ENCODE data around the gene C11orf68.

The C11orf68 gene

DNA sequence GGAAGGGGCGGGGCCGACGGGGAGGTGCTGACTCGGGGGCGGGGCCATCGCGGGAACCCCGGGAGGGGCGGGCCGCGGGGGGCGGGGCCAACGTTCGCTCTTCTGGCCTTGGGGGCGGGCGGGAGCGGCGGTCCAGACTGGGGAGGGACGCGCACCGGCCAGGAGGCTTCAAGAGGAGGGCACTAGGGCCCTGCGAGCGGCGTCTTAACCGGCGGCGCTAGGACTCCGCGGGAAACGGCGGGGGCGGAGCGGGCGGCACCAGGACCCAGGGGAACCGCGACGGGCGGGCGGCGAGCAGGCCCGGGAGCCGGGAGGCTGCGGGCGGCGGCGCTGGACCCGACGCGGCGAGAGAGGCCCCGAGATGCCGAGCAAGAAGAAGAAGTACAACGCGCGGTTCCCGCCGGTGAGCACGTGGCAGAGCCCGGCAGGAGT is 295 bp upstream of the C11orf68 start, which contains the start of gene DRAP1:
Gene DRAP1 (plus strand): TSS at position 286 of the 432 bp plus-strand sequence. CDS start 76 bp downstream, at position 362.
- TF ChIP-seq, protein P1, sequence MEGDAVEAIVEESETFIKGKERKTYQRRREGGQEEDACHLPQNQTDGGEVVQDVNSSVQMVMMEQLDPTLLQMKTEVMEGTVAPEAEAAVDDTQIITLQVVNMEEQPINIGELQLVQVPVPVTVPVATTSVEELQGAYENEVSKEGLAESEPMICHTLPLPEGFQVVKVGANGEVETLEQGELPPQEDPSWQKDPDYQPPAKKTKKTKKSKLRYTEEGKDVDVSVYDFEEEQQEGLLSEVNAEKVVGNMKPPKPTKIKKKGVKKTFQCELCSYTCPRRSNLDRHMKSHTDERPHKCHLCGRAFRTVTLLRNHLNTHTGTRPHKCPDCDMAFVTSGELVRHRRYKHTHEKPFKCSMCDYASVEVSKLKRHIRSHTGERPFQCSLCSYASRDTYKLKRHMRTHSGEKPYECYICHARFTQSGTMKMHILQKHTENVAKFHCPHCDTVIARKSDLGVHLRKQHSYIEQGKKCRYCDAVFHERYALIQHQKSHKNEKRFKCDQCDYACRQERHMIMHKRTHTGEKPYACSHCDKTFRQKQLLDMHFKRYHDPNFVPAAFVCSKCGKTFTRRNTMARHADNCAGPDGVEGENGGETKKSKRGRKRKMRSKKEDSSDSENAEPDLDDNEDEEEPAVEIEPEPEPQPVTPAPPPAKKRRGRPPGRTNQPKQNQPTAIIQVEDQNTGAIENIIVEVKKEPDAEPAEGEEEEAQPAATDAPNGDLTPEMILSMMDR (IDR thresholded peaks at IDR 0.05; ENCODE audit: extremely low read depth, missing control alignments), result no peak
- peak; percentile 100 for DNase-seq (ENCODE audit: low spot score)

DNA sequence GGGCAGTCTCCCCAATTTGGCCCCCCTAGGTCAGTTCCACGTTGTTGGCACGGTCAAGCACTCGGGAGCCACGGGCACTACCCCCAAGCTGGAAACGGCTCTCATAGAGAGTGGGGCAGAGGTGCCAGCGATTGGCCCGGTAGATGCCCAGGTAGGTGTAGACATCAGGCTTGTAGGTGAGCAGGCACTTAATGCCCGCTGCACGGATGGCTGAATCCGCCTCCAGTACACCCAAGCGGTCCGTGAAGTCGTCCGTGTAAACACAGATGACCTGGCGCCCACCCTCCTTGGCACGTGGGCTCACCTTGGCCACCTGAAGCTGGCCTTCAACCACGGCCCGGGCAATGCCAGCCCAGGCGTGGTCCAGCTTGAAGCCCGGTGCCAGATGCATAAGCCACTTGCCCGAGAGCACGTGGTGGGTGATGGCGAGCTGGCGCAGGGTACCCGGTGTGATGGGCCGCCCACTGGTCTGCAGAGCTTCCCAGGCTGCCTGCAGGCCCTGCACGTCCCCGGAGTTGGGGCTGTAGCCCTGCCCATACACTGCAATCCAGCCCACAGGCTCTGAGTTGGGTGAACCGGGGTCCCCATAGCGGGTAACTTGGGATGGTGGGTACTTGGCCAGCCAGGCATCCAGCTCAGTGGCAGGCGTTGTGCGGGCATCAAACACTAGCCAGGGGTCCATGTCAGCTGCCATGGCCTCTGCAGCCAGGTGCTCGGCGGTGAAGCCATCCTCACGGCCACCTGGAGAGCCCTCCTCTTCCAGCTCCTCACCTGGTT is 1.2 kb downstream of the C11orf68 start:
- DNase-seq (ENCODE audit: low spot score), result no peak
- TF ChIP-seq, protein P1 (IDR thresholded peaks at IDR 0.05; ENCODE audit: extremely low read depth, missing control alignments), result no peak

DNA sequence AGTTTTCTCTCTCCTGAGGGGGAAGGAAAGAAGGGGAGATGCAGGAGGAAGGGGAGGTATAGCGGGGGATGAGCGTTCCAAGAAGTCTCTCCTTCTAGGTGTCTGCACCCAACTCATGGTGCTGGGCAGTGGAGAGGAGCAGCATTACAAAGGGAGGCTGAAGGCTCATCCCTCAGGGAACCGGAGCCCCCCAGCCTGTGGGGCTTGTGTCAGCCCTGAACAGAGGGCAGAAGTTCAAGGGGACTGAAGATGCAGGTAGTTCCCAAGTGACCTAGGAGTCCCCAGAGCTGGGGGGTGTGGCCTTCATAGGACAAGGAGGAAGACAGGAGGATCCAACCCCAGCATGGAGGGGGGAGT is 1.8 kb downstream of the C11orf68 start:
- DNase-seq (ENCODE audit: low spot score), result no peak
- TF ChIP-seq, protein P1 (IDR thresholded peaks at IDR 0.05; ENCODE audit: extremely low read depth, missing control alignments), result no peak

DNA sequence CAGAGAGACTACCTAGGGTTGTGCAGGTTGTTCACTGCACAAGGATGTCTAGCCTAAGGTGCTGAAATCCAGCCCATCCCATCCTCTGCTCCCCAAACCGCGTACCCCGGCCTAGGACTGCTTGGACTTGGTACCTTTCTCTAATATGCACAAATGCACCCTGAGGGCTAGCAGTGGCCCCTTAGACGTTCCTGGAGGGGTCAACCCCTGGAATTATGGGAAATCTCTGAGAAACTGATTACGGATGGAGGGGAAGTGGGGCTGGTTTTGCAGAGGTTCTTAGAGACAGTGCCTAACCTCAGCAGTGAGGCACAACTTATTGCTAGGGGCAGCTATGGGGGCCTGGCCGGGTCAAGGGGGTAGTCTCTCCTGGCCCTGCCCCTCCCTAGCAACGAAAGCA is 2.5 kb downstream of the C11orf68 start:
- TF ChIP-seq, protein P1 (IDR thresholded peaks at IDR 0.05; ENCODE audit: extremely low read depth, missing control alignments), result no peak
- DNase-seq (ENCODE audit: low spot score), result no peak

DNA sequence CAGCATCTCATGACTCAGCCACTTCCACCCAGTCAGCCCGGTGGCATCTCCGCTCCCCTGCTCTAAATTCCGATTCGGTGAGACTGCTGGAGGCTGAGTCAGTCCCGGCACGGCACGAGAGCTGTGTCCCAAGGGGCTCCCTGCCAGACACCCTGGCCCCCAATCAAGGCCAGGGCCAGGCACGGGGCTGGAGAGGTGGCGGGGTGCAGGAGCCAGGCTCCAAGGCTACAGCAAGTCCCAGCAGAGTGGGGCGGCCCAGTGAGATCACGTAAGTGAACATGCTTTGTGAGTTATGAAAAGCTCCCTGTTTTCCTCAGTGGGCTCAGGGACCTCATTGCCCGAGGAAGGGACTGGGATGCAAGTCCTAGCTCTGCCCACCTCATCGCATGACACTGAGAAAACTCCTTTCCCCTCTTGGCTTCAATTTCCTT is 3.0 kb downstream of the C11orf68 start:
- TF ChIP-seq, protein P1 (IDR thresholded peaks at IDR 0.05; ENCODE audit: extremely low read depth, missing control alignments), result no peak
- DNase-seq (ENCODE audit: low spot score), result no peak

DNA sequence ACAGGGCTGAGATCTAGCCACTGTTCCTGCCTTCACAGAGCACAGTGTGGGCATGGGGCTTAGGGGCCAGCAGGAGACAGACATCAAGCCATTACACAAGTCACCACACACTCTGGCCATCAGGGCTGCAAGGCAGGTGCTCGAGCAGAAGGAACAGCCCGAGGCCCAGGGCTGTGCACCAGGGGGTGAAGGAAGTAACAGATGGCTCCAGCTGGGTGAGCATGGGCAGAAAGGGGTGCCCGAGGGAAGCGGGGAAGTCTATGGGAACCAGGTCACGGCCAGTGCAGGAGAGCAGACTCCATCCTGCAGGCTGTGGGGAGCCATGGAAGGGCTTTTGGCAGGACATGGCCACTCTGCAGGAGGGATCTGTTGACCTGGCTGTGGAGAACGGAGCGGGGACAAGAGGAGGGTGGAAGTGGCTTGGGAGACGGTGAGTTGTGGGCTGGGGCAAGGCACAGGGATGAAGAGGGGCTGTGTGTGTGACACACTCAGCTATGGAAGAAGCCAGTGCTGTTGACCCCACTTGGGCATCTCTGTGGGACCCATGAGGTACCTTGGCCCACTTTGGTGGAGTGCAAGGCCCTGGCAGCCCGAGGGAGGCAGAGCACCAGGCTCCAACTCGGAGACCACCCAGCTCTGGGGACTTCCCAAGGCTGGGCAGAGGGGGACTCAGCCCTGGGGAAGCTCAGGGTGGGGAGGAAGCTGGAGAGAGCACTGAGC is 3.6 kb downstream of the C11orf68 start:
- TF ChIP-seq, protein P1 (IDR thresholded peaks at IDR 0.05; ENCODE audit: extremely low read depth, missing control alignments), result no peak
- DNase-seq (ENCODE audit: low spot score), result no peak

DNA sequence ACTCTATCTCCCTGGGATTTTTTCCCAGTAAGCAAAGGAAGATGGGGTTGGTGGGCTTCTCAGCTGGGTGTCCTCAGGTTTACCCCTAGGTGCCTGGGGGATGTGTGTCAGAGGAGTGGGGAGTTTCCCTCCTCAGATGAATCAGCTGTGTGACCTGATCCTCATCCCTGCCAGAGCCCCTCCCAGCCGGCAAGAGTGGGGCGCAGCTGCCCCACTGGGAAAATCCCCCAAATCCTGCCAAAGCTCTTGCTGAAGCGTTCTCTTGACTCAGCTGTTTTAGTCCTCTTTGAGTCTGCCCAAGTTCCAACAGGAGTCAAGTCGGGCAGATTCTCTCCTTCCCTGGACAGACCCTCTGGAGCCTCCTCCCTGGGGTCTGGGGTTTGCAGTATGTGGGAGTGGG is 6.0 kb downstream of the C11orf68 start:
- DNase-seq (ENCODE audit: low spot score), result no peak
- TF ChIP-seq, protein P1 (IDR thresholded peaks at IDR 0.05; ENCODE audit: extremely low read depth, missing control alignments), result no peak

Measured in GM20000 (cell line).